GM18505 (cell line): ENCODE data around the gene SAMD5.

Experiments used
- ATAC-seq: cut with Tn5 transposase; IDR thresholded peaks from one replicate; pipeline ENCODE4 v1.9.1; 2021; ENCODE audit not compliant: unreplicated experiment
- POLR2A ChIP-seq: IDR thresholded peaks from 4 replicates; pipeline ENCODE4 v1.6.1; 2011; ENCODE audit warnings: borderline replicate concordance; ENCODE audit not compliant: insufficient read depth, insufficient read length; ENCODE audit errors: extremely low read depth

The SAMD5 gene

DNA sequence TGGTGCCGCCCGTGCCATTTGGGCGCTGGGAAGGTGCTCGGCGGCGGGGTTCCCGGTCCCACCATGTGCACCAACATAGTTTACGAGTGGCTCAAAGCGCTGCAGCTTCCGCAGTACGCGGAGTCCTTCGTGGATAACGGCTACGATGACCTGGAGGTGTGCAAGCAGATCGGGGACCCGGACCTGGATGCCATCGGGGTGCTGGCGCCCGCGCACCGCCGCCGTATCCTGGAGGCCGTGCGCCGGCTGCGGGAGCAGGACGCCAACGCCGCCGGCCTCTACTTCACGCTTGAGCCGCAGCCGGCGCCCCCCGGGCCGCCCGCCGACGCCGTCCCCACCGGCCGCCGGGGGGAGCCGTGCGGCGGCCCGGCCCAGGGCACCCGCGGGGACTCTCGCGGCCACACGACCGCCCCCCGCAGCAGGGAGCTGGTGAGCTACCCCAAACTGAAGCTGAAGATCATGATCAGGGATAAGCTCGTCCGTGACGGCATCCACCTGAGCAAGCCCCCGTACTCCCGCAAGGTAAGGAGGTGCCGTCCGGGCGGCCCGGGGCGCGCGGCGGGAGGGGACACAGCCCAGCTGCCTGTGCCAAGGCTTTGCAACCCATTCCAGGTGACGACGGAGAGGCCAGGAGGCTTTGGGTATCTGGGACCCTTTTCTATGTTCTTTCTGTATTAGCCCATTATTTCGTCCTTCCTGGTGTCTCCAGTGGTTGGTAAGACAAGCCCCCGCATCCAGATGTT, 547 bp downstream of the SAMD5 start:
- no peak for TF ChIP-seq POLR2A
- peak; percentile 18 for ATAC-seq

DNA sequence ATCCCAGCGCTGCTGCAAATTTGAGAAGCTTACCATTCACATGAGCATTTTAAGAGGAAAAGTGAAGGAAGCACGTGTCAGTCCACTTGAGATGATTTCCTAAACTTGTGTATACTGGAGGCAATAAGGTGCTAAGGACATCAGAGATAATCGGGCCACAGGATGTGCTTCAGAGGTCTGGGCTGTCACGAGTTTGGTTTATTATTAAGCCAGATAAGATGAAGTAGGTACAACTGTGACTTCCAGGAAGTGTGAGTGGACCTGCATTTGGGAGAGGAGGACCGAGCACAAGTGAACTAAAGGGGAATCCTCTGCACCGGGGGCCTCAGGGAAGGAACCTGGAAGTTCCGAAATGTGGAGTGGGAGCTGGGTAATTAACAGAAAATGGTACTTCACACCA, 1.4 kb downstream of the SAMD5 start:
- ATAC-seq, result peak; percentile 36

DNA sequence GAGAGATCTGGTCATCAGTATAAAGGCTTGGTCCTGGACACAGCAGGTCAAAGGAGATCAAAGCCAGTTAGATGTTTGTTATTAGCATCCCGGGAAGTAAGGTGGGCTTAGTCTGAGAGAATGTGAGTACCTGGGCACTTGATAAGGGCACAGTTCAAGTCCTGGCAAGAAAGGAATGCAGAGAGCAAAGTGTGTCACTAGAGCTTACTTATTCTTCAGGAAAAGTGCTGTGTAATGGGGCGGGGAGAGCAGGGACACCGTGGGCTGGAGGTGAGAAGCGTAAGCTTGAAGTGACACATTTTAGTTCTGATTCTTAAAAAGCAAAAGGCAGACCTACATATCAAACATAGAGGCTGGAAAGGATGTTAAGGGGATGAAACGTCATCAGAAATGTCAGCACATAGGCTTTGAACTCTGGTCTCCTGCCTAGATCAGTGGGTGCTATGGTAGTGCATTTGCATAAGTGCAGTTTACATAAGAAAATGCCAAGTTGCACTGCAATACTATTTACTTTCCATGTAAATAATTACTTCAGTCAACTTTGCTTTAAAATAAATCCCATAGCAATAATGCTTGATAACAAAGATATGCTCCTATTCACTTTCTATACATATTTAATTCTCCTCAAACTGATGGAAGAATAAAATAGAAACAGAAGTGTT, 2.6 kb downstream of the SAMD5 start:
- TF ChIP-seq POLR2A, result no peak
- ATAC-seq, result no peak

More for the DNA sequence above, 1.4 kb downstream of the SAMD5 start:
- no peak for TF ChIP-seq POLR2A

DNA sequence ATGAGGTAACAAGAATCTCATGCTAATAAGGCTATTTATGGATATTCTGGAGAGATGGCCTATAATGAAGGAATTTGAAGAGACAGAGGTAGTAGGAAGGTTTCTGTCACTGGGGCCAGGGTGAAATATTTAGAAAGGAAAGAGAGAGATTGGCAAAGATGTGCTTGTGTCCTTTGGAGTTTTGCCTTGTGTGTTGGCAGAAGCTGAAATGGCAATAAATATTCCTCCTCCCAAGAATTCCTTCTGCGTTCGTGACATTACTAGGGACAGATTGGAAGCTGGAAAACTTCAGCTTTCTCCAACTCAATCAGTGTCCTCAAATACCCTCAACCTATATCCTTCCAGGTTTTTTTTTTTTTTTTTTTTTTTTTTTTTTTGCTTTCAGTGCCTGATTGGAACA, 6.3 kb downstream of the SAMD5 start:
- no peak for ATAC-seq
- no peak for TF ChIP-seq POLR2A

DNA sequence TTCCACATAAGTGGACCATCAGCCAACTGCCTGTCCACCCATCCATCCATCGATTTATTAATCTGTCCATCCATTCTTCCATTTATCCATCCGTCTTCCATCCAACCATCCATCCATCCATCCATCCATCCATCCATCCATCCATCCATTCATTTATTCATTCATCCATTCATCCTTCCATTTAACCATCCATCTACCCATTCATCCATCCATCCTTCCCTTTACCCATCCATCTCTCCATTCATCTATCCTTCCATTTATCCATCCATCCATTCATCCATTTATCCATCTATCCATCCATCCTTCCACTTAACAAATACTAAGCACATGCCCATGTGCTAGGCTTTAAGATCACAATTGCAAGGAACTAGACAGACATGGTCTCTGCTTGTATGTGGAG, 6.8 kb downstream of the SAMD5 start:
- no peak for ATAC-seq
- TF ChIP-seq POLR2A, result no peak

DNA sequence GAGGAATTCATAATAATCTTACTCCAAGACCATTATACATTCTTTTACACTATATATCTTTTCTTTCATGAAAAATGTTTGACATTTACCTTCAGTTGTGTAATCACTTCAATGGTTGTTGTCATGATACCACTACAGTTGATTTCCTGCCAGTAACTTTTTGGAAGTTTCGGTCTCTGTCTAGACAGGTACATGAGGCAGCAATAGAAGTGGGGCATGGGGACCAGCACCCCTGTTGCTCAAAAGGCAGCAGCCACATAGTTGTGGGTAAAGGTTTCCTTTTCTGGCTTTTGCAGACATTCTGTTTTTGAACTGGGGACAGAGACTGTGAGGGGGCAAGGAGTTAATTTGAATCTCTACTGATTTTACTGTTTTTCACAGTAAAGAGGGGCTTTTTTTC, 14.1 kb downstream of the SAMD5 start:
- TF ChIP-seq POLR2A, result no peak
- no peak for ATAC-seq

DNA sequence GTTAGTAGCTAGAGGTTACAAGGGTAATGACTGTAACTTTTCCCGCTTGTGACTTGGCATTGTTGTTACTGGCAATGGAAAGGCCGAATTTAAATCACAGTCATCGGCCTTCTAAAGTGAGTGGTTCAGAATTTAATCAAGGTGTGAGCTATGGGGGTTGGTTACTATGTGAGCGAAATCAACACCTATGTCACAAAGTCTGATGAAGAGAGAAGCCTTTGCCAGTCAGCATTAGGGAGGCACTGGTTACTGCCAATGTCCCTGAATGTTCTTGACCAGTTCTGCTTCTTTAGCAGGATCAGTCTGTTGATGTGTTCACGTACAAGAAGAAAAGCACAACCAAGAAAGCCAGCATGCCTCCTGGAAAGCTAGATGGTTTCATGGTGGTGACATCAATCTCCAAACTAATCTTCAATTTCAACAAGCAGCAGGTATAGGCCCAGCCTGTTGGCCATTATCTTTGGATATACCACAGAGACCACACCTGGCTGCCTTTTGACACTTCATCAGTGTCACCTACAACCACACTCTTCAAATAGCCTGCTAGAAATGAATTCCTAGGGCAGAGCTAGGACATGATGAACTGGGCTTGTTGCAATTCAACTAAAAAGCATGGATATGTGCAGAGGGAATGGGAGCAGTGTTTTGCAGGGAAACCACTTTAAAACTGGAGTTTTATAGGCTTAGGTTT, 17.2 kb downstream of the SAMD5 start:
- TF ChIP-seq POLR2A, result no peak
- no peak for ATAC-seq

DNA sequence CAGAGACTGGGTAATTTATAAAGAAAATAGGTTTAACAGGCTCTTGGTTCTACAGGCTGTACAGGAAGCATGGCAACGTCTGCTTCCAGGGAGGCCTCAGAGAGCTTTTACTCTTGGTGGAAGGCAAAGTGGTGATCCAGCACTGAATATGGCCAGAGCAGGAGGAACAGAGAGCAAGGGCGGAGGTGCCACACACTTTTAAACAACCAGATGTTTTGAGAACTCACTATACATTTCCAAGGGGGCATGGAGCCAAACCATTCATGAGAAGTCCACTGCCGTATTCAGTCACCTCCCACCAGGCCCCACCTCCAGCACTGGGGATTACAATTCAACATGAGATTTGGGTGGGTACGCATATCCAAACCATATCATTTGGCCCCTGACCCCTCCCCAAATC, 18.7 kb downstream of the SAMD5 start:
- TF ChIP-seq POLR2A, result no peak
- ATAC-seq, result no peak

DNA sequence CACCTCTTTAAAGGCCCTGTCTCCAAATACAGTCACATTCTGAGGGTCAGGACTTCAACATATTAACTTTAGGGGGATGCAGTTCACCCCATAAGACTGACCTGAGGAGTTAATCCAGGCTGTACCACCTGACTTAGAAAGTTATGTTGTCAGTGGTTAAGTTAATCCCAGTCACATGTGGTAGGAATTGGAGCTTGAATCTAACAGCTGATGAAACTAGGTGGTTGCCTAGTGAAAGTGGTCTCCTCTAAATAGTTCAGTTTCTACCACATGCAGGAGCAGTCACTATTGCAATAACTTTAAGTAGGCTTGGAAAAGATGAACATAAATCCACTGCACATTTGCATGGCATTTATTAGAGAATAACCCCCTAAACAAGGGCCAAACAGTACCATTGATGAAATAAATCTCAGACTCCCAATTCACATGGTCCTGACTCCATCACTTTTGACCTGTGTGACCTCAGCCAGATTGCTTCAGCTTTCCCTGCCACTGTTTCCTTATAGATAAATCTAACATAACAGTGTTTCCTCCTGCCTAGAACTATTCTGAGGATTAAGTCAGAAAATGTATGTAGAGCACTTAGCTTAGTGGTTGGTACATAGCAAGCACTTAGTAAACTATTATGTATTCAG, 20.1 kb downstream of the SAMD5 start:
- no peak for ATAC-seq

DNA sequence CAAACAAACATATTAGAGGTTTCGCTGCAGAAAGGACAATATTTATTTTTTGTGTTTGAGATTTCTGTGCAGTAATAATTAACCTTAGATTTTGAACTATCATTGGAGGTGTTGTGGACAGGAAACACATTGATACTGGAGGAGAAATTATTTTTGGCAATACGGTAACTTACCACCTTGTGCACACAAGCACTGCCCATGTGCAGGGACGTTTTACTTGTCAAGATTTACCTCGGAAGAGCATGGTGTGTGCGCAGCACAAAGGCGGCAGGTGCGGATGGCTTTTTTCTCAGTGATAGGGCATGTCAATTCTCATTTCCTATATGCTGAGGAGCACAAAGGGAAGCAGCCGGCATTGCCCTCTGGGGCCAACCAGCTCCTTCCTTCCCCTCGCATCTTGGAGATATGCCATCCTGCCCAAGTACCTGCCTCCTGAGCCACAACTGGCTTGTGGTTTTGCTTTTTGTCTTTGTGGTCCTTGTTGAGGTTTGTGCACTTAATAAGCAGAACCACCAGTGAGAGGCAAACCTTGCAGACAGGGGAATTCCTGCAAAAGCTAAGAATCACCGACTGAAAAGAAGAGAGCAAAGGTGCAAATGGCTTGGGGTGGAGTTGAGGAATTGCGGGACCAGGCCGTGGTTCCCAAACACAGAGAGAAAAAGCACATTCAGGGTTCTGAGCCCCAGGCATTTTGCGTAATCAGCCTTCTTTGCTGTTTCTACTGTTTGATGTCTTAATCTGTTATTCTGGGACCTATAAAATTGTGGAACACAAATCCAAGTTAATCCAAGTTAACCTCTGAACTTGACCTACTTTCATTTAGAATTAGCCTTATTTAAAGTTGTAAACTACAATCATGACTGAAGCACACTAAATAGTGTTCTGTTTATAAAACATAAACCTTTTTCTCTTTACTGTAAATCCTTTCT, 21.9 kb downstream of the SAMD5 start:
- ATAC-seq, result peak; percentile 75
- no peak for TF ChIP-seq POLR2A

More for the DNA sequence above, 20.1 kb downstream of the SAMD5 start:
- TF ChIP-seq POLR2A, result no peak

DNA sequence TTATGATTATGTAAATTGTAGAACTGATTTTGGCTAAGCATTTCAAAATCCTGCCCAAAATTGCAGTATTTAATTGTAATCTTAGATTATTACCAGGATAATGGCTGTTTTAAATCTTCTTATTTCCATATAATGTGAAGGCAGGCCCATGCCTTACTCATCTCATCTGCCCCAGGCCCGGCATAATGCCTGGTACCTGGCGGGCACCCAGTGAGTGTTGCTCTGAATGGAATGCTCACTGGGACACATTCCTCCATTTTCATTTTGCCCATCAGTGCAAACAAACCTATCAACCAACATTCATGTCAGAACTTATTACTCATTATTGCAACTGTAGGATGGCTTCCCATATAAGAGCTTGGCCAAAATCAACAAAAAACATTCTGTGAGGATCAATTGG, 22.8 kb downstream of the SAMD5 start:
- no peak for ATAC-seq

DNA sequence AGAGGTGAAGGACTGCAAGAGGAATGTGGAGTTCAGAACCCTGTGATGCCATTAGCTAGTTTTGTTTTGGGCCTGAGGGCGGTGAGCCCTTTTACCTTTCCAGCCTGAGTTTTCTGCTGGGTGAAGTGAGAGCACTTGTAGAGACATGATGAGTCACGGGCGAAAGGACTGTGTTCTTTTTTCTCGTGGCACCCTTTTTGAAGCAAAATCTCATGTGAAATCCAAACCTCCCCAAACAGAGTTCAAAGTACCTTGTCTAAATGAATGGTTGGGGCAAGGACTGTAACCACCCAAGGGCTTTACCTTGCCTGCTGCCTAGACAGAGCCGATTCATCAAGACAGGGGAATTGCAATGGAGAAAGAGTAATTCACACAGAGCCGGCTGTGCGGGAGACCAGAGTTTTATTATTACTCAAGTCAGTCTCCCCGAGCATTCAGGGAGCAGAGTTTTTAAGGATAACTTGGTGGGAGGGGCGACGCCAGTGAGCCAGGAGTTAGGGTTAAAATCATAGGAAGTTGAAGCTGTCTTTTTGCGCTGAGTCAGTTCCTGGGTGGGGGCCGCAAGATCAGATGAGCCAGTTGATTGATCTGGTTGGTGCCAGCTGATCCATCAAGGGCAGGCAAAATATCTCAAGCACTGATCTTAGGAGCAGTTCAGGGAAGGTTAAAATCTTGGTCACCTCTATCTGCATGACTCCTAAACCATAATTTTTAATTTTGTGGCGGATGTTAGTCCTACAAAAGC, 25.8 kb downstream of the SAMD5 start:
- ATAC-seq, result no peak
- TF ChIP-seq POLR2A, result no peak

More for the DNA sequence above, 22.8 kb downstream of the SAMD5 start:
- TF ChIP-seq POLR2A, result no peak
